DMS153 (cell line): ENCODE data around the gene AZU1.

Experiments used
- DNase-seq: peaks from one replicate; lab custom pipeline; 2025; lab: John Stamatoyannopoulos, UW

Gene AZU1, protein sequence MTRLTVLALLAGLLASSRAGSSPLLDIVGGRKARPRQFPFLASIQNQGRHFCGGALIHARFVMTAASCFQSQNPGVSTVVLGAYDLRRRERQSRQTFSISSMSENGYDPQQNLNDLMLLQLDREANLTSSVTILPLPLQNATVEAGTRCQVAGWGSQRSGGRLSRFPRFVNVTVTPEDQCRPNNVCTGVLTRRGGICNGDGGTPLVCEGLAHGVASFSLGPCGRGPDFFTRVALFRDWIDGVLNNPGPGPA

DNA sequence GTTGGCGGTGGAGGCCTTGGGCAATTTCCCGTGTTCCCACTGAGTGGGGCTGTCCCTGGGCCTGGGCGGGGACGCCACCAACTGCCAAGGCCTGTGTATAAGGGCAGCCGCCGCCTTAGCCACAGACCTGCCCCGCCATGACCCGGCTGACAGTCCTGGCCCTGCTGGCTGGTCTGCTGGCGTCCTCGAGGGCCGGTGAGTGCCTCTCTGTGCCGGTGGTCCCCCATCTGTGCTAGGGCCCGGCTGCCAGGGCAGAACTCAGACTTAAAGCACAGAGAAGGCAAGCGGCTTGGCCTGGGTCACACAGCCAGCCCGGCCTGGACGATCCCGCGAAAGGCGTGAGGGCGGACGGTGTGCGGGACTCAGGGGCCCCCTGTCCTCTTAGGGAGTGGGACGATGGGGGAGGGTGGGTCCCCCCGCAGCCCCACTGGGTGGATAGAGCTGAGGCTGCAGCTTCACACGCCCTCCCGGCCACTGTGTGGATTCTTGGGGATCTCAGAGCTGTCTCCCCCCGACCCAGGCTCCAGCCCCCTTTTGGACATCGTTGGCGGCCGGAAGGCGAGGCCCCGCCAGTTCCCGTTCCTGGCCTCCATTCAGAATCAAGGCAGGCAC lies at the start of gene AZU1:
TSS of gene AZU1 (plus strand) at position 128 of the 612 bp plus-strand sequence. CDS start at position 138, 10 bp downstream.
- no peak for DNase-seq

DNA sequence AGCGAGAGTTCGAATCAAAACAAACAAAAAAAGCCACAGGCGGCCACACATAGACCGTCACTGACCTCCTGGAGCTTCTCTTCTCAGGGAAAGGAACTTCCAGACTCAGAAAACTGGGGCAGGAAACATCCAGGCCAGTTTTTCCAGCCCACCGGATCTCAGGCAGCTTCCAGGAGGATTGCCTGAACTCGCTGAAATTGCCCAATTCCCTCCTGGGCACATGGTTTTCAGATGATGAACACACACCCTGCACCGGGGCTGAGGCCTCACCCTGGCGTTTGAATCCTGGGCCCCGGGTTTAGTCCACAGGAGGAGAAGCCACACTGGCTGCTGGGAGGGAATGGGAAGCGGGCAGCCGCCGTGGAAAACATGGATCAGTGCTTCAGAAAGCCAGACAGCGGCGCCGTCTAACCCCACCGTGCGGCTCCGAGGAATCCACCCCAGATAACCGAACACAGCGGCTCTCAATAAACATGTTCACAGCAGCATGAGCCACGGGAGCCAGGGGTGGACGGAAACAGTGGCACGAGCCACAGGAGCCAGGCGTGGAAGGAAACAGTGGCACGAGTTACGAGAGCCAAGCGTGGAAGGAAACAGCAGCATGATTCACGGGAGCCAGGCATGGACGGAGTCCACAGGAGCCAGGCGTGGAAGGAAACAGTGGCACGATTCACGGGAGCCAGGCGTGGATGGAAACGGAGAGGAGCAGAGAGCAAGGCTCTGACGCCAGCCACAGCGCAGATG lies 48.6 kb upstream of the AZU1 start:
- no peak for DNase-seq

DNA sequence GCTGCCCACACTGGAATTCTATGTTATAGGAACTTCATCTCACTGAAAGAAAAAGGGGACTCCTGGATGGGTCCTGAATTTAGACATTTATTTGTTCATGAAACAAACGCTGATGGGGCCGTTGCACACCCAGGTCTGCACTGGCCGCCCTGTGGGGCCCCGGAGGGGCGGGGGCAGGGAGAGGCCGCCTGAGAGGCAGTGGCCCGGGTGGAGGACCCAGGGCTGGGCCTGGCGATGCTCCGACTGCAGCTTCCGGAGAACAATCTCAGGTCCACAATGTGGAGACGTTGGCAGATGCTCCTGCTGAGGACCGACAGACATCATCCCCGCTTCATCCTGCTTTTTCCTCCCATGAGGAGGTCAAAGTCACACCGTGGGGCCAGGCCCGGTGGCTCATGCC lies 46.7 kb upstream of the AZU1 start:
- DNase-seq = no peak

DNA sequence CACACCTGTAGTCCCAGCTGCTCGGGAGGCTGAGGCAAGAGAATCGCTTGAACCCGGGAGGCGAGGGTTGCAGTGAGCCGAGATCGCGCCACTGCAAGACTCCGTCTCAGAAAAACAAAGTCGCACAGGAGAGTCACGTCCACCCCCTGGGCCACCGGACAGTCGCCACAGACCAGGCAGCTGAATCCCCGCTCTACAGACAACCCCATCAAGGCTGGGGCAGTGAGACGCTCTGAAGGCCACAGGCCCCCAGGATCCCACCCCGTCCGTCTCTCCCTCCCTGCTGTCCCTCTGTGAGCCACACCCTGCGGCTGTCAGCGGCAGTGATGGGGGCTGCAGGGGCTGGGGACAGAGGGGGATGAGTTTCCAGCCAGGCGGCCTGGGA lies 45.8 kb upstream of the AZU1 start:
- DNase-seq = no peak

DNA sequence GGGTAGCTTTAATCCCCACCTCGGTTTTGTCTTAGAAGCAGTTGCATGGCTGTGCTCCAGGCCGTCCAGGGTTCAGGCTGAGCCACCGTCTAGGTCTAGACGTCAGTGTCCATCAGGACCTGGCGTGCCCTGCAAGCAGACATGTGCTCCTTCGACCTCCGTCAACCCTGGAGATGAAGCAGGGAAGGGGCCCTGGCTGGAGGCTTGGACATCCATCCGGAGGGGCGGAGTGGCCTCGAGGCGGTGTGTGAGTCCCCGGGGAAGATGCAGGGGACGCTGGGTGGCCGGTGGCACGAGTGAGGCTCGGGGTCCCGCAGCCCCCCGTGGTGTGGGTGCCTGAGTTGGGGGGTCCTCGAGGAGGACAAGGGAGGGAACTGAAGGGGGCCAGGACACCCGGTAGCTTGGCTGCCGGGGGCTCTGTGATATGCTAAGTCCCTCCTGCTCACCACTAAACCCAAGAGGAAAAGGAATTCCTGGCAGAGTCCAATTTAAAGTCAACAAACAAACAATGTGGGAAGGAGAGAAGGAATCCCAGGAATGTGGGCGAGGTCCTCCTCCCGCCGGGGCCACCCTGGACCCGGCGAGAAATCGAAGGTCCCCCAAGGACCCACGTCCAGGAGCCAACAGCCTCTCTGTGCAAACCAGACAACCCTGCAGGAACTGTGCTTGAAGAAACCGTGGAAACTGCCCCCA lies 45.3 kb upstream of the AZU1 start:
- DNase-seq = no peak

DNA sequence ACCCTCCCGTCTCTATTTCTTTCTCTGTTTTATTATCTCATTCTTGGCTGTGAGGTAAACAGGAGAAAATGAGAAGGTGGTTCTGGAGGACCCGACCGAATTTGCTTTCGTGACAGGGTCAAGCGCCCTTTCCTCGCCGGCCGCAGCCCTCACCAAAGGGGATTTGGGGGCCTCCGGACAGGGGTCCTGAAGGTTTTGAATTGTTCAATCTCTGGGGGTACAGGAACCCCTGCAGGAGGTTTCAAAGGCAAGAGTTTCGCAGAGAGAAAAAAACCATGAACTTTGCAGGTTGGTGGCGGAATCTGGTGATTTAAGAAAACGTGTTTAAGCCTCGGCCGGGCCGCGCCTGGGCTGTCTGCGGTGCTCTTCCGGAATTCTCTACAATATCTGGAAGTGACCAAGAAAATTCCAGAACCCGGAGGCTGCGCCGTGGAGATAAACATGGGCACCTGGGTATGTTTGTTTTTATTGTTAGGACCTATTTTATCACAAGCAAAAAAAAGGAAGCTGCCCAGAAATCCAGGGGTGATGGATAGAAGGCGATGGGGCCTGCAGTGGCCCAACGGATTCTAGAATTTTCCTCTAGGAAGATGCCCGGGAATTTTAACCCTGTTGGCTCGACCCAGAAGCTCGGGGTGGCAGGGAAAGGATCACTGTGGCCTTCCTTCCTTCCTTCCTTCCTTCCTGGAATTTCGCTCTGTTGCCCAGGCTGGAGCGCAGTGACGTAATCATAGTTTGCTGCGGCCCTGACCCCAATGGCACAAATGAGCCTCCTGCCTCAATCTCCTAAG lies 44.6 kb upstream of the AZU1 start:
- no peak for DNase-seq

DNA sequence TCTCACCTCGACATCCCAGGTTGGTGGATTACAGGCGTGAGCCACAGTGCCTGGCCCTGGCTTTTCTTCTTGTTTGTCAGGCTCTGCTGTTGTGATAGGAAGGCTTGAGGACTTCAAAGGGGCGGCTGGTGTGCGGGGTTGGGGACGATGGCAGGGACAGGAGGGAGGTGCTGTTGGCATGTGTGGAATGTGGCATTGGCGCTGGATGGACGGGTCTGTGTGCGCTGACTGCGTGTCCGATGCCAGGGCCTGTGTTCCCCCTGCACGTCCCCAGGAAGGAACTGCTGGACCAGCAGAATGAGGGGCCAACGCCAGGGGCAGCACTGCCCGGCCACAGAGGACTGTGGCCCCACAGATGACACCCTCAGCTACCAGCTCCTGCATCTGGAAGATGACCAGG lies 43.1 kb upstream of the AZU1 start:
- no peak for DNase-seq

DNA sequence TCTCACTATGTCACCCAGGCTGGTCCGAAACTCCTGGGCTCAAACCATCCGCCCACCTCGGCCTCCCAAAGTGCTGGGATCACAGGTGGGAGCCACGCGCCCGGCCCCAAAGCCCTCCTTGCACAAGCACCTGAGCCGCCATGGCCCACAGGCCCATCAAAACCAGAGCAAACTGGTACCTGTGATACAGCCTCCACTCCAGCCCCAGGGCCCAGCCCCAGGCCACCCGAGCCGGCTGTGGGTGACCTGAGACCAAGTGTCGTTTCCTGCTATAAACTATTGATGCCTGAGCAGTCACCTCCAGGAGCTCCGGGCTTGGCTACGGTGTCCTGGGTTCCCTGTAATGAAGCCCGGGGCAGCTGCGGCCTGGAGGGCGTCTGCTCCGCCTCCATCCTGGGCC lies 40.1 kb upstream of the AZU1 start:
- DNase-seq = no peak

DNA sequence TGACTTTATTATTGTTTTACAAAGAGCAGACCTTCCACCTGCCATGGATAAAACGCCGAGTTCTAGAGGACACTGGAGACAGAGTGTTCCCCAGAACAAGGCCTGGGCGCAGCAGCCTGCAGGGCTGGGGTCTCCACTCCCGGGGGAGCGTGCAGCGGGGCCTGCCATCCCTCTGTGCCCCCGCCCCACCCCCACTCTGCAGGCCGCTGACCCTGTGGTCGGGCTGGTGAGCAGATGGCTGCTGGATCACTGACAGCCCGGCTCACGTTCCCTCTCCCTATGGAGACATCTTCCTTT lies 39.0 kb upstream of the AZU1 start:
- no peak for DNase-seq

DNA sequence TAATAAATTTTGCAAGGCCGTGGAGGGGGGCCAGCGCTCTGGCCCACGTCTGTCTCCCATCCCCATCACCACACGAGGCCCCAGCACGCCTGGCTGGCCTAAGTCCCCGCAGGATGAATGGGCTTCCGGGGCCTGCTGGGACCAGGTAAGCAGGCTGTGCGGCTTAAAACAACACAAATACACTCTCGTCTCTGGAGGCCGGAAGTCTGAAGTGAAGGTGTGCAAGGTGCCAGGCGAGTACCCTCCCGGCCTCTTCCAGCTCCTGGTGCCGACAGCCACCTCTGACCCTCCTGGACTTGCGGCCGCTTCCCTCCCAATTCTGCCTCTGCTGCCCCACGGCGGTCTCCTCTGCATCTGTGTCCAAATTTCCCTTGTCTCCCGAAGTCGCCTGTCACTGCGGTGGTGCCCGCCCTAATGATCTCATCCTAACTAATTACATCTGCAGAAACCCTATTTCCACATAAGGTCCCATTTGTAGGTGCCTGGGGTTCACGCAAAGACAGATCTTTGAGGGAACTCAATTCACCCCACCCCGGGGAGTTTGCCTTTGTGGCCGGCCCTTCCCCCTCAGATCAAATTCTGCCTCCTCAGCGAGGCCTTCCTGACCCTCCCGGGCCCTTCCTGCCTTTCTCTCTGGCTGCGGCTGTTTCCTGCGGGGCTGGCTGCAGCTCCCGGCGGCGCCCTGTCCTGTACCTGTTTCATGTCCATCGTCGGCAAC lies 38.5 kb upstream of the AZU1 start:
- peak; percentile 48 for DNase-seq

DNA sequence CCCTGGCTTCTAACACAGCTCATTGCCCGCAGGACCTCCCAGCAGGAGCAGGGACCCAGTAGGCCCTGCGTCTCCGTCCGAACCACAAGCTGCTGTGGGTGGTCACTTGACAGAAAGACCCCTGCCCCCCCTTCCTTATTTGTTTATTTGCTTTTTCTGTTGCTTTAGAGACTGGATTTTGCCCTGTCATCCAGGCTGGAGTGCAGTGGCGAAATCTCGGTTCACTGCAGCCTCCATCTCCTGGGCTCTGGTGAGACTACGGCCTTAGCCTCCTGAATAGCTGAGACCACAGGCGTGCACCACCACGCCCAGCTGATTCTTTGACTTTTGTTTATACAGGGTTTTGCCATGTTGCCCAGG lies 38.0 kb upstream of the AZU1 start:
- DNase-seq = no peak

DNA sequence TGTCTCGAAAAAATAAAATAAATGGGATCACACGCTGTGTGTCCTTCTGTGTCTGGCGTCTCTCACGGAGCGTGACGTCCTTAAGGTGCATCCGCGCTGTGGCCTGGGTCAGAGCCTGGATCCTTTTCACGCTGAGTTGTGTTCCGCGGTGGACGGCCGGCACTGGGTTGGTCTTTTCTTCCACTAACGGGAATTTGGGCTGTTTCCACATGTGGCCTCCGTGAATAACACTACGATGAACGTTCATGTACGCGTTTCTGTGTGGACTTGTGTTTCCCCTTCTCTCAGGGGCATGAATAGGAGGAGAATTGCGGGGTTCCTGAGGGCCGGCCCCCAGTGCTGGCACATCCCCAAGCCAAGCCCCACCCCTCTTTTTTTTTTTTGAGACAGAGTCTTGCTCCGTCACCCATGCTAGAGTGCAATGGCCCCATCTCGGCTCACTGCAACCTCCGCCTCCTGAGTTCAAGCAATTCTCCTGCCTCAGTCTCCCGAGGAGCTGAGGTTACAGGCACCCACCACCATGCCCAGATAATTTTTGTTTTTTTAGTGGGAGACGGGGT lies 36.5 kb upstream of the AZU1 start:
- no peak for DNase-seq

DNA sequence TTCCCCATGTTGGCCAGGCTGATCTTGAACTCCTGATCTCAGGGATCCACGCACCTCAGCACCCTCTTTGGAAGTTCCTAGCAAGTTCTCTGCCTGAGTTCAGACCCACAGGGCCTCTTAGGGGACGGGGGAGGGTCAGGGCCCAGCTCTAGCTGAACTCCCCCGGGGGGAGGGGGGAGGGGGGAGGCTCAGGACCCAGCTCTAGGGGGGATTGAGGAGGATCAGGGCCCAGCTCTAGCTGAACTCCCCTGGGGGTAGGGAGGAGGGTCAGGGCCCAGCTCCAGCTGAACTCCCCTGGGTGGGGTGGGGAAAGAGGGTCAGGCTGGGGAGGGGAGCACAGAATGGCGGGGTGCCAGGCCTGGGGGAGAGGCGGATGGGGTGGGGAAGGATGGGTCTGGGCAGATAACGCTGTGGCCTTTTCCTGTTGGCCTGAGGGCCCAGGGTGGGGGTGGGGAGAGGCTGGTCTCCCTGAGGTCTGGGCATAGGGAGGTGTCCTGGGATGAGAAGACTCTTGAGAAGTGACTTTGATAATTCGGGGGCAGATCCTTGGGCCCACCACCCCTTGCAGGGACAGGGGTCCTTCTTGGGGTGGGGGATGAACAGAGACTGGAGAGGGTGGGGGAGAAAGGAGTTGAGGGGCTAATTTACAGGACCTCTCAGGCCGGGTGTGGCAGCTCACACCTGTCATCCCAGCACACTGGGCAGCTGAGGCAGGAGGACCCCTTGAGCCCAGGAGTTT lies 35.9 kb upstream of the AZU1 start:
- no peak for DNase-seq

DNA sequence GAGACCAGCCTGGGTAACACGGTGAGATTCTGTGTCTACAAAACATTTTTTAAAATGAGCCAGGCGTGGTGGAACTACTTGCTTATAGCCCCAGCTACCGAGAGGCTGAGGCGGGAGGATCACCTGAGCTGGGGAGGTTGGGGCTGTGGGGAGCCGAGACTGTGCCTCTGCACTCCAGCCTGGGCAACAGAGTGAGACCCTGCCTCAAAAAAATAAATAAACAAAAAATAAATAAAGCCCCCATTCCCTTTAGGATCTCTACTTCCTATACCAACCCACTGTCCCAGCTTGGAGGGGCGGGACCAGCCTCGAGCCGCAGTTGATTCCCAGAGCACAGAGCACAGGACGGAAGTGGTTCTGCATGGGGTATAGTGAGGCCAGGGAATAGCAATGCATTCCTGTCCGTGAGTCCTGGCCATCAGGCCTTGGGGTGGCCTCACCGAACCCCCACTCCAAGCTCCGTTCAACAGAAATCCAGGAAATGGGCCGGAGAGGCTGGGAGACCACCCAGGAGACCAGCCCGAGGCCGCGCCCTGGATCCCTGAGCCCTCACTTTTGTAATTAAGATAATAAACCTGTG lies 35.2 kb upstream of the AZU1 start:
- no peak for DNase-seq

DNA sequence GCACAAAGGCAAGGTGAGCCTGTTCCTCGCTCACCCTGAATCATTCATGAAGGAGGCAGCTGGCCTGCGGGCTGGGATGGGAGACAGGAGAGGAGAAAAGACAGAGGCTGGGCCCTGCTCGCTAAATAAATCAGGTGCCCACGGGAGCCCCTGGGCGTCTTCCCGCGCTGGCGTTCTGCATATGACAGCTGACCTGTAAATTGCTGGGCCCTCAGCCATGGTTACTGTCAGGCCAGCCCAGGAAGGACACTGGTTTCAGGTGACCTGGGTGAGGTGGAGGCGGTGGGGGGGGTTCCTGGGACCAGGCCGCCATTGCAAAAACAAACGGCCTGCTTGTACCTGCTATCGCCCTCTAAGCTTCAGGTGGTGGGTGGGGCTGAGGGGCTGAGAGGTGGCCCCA lies 33.8 kb upstream of the AZU1 start:
- no peak for DNase-seq

DNA sequence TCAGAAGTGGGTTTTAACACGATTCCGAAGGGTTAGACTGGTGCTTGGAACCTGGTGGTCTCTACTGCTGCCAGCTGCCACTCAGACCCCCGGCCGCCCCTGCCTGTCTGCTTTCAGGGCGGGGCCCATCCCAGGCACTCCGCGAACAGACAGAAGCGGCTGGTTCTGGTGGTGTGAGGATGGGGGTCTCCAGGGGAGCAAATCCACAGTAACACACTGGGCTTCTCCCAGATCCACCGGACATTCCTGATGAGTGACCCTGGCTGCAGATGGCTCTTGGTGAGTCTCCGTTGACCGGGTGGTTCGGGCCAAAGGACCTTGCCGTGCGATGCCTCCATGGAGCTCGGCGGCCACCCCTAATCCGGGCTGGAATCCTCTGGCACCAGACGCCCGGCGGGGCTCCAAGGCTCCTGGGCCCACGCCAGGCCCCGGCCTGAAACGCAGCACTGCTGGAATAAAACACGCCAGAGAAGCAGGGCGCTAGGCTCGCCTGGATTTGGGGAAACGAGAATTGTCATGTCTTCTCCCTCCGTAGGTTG lies 32.5 kb upstream of the AZU1 start:
- no peak for DNase-seq

DNA sequence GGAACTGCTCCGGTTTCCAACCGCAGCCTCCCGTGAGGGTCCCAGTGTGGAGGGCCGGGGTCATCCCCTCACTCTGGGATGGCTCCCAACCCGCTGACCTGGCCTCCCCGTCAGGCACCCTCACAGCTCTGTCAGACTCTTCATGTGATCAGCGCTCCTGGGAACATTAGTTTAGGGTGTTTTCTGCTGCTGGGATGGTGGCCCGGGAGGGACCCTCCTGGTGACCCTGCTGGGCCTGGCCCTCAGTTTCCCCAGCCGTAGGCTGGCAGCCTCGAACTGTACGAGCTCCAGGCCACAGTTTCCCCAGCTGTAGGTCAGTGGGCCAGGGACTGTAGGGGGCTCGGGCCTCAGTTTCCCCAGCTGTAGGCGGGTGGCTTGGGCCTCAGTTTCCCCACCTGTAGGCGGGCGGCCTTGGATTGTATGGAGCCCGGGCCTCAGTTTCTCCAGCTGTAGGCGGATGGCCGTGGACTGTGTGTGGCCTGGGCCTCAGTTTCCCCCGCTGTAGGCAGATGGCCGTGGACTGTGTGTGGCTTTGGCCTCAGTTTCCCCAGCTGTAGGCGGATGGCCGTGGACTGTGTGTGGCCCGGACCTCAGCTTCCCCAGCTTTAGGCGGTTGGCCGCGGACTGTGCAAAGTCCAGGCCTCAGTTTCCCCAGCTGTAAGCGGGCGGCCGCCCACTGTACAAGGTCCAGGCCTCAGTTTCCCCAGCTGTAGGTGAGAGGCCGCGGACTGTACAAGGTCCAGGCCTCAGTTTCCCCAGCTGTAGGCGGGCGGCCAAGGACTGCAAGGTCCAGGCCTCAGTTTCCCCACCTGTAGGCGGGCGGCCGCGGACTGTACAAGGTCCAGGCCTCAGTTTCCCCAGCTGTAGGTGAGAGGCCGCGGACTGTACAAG lies 31.7 kb upstream of the AZU1 start:
- DNase-seq = no peak

DNA sequence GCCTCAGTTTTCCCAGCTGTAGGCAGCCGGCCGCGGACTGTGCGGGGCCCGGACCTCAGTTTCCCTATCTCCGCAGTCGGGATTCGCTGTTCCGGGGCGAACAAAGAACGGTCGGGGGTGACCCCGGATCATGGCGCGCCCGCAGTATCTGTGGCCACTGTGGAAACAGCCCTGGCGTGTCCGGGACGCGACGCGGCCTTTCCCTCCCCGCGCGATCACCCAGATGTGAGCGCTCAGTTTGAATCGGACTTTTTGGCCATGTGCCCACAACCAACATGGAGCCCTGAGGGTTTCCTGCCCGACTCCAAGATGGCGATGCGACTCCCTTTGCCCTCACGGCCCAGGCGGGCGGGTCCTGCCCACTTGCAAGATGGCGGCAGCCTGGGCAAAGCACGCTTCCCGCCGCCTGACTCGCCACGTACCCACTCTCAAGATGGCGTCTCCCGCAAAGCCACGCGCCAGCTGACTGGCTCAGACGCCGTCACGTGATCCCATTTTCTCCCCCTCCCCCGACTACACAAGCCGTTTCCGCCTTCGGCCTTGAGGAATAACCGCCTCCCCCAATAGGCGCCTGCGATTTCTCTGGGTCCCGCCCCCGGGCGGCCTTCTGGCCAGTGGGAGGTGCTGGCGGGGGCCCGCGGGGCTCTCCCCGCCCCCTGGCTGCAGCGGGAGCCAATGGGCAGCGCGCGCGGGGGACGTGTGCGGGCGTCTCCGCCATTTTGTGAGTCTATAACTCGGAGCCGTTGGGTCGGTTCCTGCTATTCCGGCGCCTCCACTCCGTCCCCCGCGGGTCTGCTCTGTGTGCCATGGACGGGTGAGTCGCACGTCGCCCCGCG lies 30.7 kb upstream of the AZU1 start, which contains the start of gene PTBP1:
TSS of gene PTBP1 (plus strand) at position 761 of the 836 bp plus-strand sequence. CDS start at position 807, 46 bp downstream.
- DNase-seq = peak; percentile 97
